NCI-H2029 (cell line): Measurements from ENCODE around the gene INF2.
"Not testable (repeated sequence)": the region's sequence is repeated elsewhere in the genome, so short reads cannot be mapped to it uniquely, and the experiment has no call there.

Source experiments
- DNase-seq: peaks from one replicate; lab custom pipeline; 2025; lab: John Stamatoyannopoulos, UW

Gene INF2

GRCh38 chr14:104734991-104735779 is 45.8 kb downstream of the INF2 start:
- no peak for DNase-seq

DNA sequence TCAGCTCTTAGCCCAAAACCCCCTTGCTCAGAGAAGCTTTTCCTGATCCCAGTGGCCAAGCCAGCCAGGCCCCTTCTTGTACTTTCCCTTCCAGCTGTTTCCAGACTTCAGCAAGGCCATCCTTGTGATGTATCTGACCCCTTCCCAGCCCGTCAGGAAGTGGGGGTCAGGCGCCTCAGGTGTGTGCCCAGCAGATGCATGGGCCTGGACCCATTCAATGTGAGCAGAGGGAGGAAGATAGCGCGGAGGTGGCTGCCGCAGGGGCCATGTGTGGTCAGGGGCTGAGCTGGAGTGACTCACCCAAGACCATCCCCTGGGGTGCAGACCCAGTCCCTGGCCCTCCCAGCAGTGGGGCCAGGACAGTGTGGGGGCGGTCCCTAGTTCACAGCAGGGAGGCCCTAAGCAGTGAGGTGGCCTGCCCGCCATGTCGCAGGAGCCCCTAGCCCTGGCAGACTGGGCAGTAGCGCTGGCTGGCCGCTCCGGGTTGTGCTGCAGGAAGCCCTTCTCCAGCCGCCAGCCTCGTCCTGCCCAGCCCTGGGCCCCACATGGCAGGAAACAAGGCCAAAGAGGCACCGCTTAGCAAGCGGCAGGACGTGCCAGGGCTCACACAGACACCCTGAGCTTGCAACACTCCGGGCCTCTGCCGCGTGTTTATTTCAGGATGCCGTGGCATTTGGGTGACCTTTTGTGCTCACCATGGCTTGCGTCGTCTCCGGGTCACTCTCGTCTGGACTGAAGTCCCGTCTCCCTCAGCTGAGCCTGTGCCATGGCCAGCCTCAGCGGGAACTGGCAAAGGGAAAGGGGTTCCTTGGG is 46.6 kb downstream of the INF2 start:
- DNase-seq: no peak

DNA sequence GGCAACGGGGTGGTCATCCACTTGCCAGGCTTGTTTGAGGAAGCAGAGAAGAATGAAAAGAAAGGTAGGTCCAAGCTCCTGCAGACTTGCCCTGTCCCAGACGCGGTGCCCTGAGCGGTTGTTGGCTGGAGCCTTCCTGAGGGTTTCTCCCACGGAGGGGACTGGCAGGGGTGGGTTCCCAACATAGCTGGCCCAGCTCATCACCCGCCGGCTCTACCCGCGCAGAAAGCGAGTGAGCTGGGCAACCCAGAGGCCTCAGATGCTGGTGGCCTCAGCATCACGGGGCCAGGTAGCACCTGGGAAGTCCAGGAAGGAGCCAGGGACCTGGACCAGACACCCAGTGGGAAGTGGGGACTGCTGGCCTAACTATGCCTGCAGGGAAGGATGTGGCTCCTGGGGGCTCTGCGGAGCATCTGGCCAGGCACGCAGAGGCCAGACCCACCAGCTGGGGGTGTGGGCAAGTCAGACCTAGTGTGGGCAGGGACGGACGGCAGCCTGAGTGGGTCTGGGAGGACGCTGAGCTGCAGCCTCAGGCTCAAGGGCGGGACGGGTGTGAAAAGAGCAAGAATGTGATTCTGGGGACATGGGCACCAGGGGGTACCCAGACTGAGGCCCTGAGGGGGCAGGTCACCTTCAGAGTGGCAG is 49.1 kb downstream of the INF2 start:
- DNase-seq: no peak

DNA sequence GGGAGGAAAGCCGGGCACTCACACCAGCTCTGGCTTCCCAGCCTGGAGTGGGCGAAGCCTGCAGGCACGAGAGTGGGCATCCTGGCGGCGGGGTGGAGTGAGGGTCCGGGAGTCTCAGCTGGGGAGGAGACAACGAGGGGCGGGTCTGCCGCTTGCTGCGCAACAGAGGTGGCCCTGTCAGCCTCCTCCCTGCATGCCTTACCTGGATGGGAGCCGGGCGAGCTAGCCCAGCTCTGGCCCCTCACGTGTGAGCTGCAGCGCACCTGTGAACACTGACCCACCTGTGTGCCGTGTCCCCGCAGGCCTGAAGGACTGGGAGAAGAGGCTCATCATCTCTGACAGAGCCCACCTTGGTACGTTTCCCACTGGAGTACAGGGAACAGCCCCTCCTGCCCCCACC is 49.6 kb downstream of the INF2 start:
- no peak for DNase-seq

DNA sequence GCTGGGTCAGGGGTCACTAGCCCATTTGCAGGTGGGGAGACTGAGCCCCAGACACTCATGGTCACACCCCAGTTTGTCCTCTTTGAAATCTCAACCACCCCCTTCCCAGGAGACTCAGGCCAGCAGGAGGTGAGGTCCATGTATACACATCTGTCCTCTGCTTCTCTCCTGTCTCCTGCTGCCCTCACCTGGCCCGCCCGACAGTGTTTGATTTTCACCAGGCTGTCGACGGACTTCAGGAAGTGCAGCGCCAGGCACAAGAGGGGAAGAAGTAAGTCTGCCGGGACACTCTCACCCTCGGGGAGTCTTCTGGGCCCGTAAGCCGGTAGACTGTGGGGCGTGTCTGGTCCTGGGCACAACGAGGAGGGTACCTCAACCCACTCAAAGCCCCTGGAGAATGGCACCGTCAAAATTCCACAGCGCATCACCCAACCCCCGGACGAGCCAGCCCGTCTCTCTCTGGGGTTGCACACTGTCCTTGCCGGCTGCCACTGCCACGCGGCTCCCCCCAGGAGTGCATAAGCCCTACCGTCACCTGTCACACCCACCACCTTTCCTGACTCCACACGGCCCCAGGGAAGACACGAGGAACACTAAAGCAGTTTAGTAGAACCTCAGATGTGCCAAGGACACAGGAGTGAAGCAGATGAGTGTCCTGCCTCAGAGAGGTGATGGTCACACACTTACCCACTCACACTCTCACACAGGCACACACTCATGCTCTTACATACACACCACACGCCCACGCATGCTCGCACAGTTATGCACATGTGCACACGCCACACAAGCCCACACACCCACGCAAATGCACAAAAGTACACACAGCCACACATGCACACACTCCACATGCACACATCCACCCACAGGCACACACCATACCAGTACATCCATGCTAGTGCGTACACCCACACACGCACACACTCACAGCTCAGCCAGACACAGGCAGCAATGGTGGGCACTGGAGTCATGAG is 50.4 kb downstream of the INF2 start:
- no peak for DNase-seq

DNA sequence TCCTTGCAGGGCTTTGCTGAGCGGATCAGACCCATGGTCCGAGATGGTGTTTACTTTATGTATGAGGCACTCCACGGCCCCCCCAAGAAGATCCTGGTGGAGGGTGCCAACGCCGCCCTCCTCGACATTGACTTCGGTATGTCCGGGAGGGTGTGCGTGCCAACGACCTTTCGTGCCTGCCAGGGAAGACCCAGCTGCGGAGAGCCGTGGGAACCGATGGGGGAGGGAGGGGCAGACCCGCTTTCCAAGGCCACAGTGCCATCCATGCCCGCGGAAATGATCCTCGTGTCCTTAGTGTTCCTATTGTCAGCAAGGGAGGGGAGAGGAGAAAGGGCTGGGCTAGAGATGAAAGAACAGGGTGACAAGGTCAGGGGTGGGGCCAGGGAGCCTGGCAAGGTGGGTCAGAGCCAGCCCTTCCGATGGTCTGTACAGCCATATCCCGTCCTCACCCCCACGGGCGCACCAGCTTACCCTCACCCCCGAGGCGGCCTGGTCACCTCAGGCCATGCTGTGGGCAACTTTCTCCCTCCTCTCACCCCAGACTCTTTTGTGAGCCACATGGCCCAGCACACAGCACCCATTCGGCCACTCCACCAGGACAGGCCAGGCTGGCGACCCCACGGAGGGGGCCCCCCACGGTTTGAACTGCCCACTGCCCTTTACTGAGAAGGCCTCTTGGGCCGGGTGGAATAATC is 51.8 kb downstream of the INF2 start:
- DNase-seq: no peak

DNA sequence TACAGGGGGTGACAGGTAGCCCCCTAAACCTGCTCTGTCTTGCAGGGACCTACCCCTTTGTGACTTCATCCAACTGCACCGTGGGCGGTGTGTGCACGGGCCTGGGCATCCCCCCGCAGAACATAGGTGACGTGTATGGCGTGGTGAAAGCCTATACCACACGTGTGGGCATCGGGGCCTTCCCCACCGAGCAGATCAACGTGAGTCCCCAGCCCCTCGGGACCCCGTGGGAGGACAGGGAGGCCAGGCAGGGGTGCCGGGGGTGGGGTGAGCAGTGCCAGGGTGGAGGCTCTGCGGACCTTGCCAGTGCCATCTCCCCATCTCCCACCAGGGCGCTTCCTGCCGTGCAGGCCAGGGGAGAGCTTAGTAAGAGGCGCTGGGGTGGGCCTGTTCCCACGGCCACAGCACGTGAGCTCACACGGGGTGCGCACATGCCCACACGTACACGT is 52.4 kb downstream of the INF2 start:
- no peak for DNase-seq

DNA sequence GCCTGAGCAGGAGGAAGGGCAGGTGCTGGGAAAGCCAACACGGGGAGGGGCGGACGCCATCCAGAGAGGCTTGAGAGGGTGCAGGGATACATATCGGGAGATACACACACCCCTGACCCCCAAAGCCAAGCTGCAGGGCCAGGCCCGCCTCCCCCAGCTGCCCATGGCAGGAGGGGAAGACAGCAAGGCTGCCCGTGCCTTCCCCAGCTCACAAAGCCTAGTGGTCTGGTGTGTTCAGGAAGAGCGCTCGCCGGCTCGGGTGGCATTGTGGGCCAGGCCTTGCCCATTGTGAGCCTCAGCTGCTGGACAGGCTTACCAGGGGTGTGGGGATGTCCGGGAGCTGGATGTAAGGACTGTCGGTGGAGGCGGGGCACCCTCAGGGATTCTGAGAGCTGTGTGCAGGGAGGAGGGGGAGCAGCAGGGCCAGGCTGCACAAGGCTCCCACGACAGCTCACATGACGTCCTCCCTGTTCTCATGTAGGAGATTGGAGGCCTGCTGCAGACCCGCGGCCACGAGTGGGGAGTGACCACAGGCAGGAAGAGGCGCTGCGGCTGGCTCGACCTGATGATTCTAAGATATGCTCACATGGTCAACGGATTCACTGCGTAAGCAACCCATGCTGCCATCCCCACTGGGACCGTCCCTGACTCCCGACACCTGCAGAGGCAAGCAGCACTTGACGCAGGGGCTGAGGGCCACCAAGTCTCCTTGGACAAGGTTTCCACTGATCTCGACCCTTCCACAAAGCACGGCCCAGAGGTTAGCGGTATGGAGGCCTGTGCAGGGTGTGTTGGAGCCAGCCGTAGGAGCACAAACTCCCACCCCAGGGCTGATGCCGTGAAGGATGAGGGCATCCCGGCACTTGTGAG is 53.4 kb downstream of the INF2 start:
- no peak for DNase-seq

- DNase-seq: no peak
These were observed 54.3 kb downstream of the INF2 start for GRCh38 chr14:104743461-104744380.

GRCh38 chr14:104744484-104744883 is 55.1 kb downstream of the INF2 start:
- DNase-seq: no peak

DNA sequence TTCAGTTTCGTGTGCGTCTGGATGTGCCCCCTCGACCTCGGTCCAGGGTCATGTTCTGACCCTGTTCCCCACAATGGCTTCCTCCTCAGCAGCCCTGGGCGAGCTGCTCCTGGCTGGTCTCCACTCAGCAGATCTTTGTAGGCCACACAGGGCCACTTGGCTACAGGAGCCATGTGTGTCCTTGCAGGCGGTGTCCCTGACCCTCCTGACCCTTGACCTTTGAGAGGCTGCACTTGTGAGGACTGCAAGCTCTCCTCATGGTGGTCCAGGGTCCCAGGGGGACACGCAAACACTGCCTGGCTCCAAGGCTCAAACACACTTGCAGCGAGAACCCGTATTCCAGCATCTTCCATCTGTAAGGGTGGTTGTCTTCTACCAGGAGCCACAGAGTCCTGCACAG is 56.0 kb downstream of the INF2 start:
- DNase-seq: no peak

DNA sequence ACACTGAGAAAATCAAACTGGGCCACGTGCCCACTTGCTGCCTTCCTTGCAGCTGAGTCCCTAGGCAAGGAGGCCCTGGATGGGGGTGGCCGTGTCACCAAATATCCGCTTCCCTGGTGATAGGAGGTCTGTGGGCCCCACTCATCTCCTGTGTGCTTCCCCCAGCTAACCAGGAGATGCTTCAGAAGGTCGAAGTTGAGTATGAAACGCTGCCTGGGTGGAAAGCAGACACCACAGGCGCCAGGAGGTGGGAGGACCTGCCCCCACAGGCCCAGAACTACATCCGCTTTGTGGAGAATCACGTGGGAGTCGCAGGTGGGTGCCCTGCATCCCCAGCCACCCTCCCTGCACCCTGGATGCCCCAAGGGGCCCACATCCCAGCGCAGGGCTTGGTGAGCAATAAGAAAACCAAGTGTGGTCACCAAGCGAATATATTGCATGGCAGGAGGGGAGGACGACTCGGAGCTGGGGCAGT is 56.7 kb downstream of the INF2 start:
- no peak for DNase-seq

- DNase-seq: peak; percentile 63
These were observed 57.6 kb downstream of the INF2 start for GRCh38 chr14:104746934-104747481.

DNA sequence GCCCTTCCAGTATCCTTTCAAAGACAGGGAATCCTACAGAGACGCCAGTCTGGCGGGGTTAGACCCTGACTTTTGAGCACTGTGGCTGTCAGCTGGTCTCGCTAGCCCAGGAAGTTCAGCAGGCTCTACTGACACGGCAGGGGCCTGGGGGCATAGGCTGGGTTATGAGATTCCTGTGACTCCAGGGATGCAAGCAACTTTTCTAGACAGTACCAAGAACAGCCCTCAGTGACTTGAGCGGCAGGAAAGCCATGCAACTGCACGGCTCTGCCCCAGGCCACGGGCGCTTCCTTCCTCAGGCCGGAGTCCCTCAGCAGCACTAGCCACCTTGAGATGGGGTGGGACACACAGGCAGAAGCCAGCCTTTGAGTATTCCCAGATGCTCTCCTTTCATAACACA is 58.5 kb downstream of the INF2 start:
- DNase-seq: no peak

DNA sequence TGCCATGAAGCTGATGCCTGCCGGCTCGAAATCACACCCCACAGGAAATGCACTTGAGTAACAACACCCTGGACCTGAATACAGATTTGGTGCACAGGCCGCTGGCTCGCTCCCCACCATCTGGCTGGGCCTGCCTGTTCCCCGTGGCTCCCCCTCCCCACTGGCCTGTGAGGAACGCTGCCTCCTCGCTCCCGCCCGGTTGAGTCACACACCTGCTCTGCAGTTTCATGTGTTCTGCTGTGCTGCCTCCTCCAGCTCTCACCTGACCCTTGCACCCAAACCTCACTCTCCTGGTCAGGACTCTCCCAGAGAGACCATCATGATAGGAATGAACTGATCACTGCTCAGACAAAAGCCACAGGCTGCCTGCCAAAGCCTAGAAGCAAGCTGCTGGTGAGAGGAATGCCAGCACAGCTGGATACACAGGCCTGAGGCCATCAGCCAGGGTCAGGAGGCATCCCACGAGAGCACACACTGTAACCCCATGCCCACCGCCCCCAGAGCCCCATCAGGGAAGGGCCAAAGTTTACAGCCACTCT is 59.8 kb downstream of the INF2 start:
- DNase-seq: no peak

- DNase-seq: no peak
These were observed 60.8 kb downstream of the INF2 start for GRCh38 chr14:104750056-104750752.

DNA sequence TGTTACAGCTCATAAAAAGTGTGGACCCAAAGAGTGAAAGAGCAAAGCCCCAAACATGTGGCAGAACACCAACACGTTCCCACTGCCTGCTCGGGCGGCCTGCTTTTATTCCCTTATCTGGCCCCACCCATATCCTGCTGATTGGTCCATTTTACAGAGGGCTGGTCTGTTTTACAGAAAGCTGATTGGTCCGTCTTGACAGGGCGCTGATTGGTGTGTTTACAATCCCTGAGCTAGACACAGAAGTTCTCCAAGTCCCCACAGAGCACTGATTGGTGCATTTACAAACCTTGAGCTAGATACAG is 61.3 kb downstream of the INF2 start:
- not testable (repeated sequence) for DNase-seq
